GM18519 (cell line): ENCODE data around the gene TNFRSF11A.

Experiments used
- ATAC-seq: cut with Tn5 transposase; IDR thresholded peaks from one replicate; pipeline ENCODE4 v1.9.1; 2021; ENCODE audit warnings: mild to moderate bottlenecking, moderate library complexity; ENCODE audit not compliant: unreplicated experiment, low FRiP score

The TNFRSF11A gene

GRCh38 chr18:62377131-62377807 is 52.2 kb downstream of the TNFRSF11A start:
- ATAC-seq, result no peak

DNA sequence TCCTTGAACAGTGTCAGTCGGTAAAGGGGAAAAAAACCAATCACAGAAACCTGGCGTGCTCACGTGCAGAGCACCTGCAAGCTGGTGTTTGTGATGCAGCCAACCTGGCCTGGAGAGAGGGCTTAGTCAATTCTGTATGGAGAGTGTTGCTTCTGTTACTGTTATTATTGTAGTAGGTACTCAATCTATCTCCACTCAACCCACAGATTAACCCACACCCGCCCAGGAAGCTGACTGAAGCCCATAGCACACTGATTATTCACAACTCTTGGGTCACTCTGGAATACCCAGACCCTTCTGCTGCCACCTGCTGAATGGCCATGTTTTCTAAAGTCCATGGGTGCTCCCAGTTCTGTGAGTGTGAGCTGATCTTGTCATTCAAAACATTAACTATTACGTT is 53.9 kb downstream of the TNFRSF11A start:
- ATAC-seq, result no peak

GRCh38 chr18:62381373-62381772 is 56.3 kb downstream of the TNFRSF11A start:
- ATAC-seq, result no peak

- ATAC-seq, result no peak
These were observed 59.0 kb downstream of the TNFRSF11A start for GRCh38 chr18:62384068-62384467.

- no peak for ATAC-seq
These were observed 59.5 kb downstream of the TNFRSF11A start for GRCh38 chr18:62384610-62385097.

- no peak for ATAC-seq
These were observed 61.0 kb downstream of the TNFRSF11A start for GRCh38 chr18:62386091-62386490.

DNA sequence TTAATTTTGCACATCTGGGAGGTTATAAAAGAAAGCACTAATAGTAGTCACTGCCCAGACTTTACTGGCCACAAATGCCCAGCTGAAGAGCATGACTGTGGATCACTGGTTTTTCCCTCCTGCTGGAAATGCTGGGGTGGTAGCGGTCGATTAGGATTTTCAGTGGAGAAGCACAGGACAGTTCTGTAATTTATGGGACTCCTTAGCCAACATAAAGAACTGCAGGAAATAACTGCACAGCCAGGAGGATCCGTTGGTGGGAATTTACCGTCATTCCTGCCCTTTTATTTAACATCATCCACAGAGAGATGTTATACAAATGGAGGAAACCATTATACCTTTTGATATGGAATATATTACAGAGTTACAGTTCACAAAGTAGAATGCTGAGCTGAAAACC is 61.5 kb downstream of the TNFRSF11A start:
- no peak for ATAC-seq

- ATAC-seq, result no peak
These were observed 62.1 kb downstream of the TNFRSF11A start for GRCh38 chr18:62387257-62387656.

- no peak for ATAC-seq
These were observed 64.0 kb downstream of the TNFRSF11A start for GRCh38 chr18:62388855-62389760.

- no peak for ATAC-seq
These were observed 64.8 kb downstream of the TNFRSF11A start for GRCh38 chr18:62389761-62390481.

DNA sequence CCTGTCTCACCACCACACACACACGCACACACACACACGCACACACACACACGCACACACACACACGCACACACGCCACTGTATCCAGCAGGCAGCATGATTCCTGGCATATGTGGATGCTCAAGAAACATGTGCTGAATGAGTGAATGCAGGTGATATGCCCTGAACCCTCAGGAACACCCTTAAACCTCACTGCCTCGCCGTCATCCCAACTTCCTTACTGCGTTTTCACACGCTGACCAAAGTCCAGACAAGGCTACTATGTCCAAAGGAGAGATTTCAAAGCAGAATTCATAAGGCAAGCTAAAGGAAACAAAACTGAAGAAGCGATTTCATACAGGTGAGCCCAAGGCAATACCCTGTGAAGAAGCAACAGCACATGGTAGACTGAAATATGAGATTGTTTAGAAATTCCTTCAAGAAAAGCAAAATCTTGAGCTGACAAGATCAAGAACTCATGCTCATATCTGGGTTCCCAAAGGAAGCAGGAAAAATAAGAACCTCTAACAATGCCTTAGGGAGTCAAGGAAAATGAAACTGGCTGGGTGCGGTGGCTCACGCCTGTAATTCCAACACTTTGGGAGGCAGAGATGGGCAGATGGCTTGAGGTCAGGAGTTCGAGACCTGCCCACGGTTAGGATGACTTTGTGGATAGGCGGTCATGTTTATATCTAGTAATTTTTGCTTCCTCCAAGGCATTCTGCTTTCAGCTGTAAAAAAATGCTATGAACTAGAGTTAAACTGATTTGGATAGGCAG is 69.1 kb downstream of the TNFRSF11A start:
- no peak for ATAC-seq

DNA sequence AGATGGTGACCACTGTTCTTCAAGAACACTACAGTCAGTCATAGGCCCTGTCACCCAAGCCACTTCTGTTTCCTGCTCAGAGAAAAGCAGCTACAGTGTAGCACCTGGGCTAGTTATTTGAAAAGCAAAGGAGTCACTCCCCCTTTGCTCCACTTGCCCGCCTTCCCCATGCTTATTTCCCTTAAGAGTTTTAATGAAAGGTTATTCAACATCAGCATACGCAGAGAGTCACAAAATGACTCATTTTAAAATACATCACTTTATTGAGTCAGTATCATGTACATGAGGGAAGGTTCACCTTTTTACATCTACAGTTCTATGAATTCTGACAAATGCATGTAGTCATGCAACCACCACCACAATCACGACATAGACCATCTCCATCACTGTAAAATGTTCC is 71.3 kb downstream of the TNFRSF11A start:
- ATAC-seq, result no peak

GRCh38 chr18:62396967-62397366 is 71.9 kb downstream of the TNFRSF11A start:
- ATAC-seq, result no peak

DNA sequence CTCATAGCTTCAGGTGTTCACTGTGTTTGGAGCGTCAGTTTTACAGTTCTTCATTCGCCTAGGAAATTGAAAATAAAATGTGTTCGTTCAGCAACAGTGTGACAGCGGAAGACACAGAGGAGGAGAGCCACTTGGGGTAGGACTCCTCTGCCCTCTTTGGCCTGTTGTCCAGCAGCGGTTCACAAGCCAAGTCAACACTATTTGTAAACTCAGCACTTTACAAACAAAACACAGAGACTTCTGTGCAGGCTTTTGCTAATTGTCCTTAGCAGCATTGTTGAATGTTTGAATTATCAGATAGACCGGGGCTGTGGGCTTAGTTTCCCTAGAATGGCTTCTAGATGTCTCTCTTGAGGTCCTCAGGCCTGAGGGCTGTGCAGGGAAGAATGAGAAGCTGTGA is 73.2 kb downstream of the TNFRSF11A start:
- no peak for ATAC-seq

DNA sequence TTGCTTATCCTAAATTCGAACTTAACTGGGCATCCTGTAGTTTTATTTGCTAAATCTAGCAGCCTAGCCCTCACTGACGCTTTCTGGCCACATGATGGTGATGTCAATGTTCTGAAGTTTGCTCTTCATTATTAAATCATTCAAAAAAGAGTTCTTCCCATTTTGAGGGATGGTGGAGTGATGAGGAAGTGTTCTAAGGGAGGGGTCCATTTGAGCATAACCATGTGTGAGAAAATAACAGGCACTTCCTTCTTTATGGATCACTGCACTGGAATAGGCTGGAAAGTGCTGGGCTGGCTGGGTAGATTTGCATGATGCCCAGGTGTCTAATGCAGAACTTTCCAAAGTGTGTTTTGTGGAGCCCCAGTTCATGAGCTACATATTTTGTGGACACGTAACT is 74.2 kb downstream of the TNFRSF11A start:
- ATAC-seq, result no peak

DNA sequence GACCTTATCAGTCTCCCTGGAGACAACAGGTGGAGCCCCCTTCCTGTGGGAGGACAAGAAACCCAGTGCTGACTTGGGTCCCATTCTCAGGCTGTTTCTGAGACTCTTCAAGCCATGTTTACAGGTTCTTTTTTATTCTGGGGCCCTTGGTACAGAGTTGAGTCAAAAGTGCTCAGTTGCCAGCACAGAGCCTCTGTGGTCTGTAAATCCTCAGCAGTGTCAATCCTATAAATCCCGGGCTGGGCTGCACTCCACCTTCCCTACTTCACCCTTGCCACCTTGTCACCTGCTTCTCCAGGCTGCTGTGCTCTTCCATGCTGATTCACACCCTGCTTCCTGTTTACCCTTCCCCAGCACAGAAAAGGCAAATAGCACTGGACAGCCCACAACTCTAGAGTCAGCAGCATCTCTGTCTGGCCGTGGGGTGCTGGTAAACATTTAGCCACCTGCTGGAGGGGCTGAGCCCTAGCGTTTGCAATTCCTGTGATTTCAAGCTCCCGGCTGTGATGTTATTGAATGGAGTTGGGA is 74.7 kb downstream of the TNFRSF11A start:
- ATAC-seq, result no peak

GRCh38 chr18:62400916-62401315 is 75.8 kb downstream of the TNFRSF11A start:
- no peak for ATAC-seq

DNA sequence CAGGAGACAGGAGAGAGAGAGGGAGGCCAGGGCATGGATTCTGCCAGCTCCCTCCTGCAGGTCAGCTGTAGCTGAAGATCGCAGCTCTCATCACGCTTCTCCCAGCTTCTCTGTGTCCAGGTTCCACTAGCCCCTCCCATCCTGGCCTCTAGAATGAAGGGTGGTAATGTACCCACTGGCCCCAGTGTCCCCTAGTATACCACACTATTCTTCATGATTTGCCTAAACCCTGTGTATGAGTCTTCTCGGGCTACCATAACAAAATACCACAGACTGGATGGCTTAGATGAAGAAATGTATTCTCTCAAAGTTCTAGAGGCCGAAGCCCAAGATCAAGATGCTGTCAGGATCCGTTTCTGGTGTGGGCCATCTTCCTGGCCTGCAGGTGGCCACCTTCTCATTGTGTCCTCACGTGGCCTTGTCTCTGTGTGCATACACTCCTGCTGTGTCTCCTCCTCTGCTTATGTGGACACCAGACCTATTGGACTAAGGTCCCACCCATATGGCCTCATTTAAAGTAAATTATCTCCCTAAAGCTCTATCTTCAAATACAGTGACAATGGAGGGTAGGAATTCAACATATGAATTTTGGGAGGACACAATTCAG is 77.3 kb downstream of the TNFRSF11A start:
- ATAC-seq, result no peak

GRCh38 chr18:62403120-62403519 is 78.0 kb downstream of the TNFRSF11A start:
- no peak for ATAC-seq

DNA sequence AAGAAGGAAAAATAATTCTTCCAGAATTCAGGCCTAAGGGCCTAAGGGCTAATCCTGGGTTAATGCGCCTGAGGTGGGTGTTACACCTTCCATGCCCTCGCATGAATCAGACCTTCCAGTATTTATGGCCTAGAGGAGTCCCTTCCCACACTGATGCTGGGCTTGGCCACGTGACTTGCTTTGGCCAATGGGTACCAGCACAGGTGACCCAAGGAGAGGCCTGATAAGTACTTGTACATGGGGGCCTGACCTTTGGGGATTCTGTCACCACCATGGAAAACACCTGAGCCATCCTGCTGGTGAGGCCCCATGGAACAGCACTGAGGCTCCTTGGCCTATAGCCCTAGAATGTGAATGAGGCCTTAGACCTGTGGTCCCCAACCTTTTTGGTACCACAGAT is 79.8 kb downstream of the TNFRSF11A start:
- ATAC-seq, result no peak
